T47D (cell line): ENCODE results near the gene RALGPS1.

ENCODE experiments used
- DNase-seq, 2 experiments: peaks; one replicate each; pipeline versions ENCODE4 v3.0.0 to v3.0.0-alpha.2; 2011 to 2012; ENCODE audit warnings: low read depth in 1 of 2, low spot score in 1 of 2
- JUND ChIP-seq: IDR thresholded peaks from 2 replicates; pipeline ENCODE4 v1.6.1; 2012; ENCODE audit warnings: low read depth
- in situ Hi-C: cut with HindIII; loops from 2 replicates; pipeline ENCODE4 v1.10.0; 2016; ENCODE audit warnings: low sequenced_read_pairs, low pct_unique_long_range_greater_than_20kb

RALGPS1 gene

GRCh38 chr9:127224178-127224882 lies 309.7 kb downstream of the RALGPS1 start:
- peak; percentile 98 for DNase-seq
- in situ Hi-C loops = no loop called here
- TF ChIP-seq JUND = no peak

GRCh38 chr9:127224883-127225739 lies 310.5 kb downstream of the RALGPS1 start:
- in situ Hi-C loops = no loop called here
- DNase-seq = peak; percentile 95 to 99
- TF ChIP-seq JUND = no peak

- no peak for TF ChIP-seq JUND
- in situ Hi-C loops = no loop called here
- no peak for DNase-seq
These were observed 311.4 kb downstream of the RALGPS1 start for GRCh38 chr9:127225801-127226625.

- peak; percentile 46 to 84 for DNase-seq
- in situ Hi-C loops = no loop called here
These were observed 315.3 kb downstream of the RALGPS1 start for GRCh38 chr9:127229691-127230417.

GRCh38 chr9:127231666-127232065 lies 317.1 kb downstream of the RALGPS1 start:
- DNase-seq = no peak
- in situ Hi-C loops = no loop called here
- no peak for TF ChIP-seq JUND

More at GRCh38 chr9:127229691-127230417, 315.3 kb downstream of the RALGPS1 start:
- TF ChIP-seq JUND = peak; percentile 48; the same call in 1 of the 2 replicates

- DNase-seq = no peak
These were observed 318.4 kb downstream of the RALGPS1 start for GRCh38 chr9:127232833-127233549.

GRCh38 chr9:127233550-127233949 lies 319.0 kb downstream of the RALGPS1 start:
- no peak for TF ChIP-seq JUND
- in situ Hi-C loops = no loop called here
- DNase-seq = no peak

More at GRCh38 chr9:127232833-127233549, 318.4 kb downstream of the RALGPS1 start:
- in situ Hi-C loops = no loop called here
- TF ChIP-seq JUND = no peak

- no peak for TF ChIP-seq JUND
- in situ Hi-C loops = no loop called here
- no peak for DNase-seq
These were observed 319.4 kb downstream of the RALGPS1 start for GRCh38 chr9:127233989-127234388.

- no peak for TF ChIP-seq JUND
- in situ Hi-C loops = no loop called here
- DNase-seq = peak in 1 of 2 experiments; percentile 60
These were observed 323.2 kb downstream of the RALGPS1 start for GRCh38 chr9:127237801-127238200.

- in situ Hi-C loops = no loop called here
- TF ChIP-seq JUND = no peak
- no peak for DNase-seq
These were observed 326.8 kb downstream of the RALGPS1 start for GRCh38 chr9:127241354-127241753.
